Fibroblast of skin of right biceps (primary cell): ENCODE data around the gene OR7G3.

Experiments used
- DNase-seq: peaks from one replicate; pipeline ENCODE4 v3.0.0-alpha.2; 2013

OR7G3 gene

GRCh38 chr19:9086761-9087160 lies 40.0 kb downstream of the OR7G3 start, which contains the start of gene OR1M1:
TSS of gene OR1M1 (plus strand) at chr19:9087061. CDS start at chr19:9093245, 6,184 bp downstream.
- DNase-seq = no peak

GRCh38 chr19:9078651-9079050 lies 48.1 kb downstream of the OR7G3 start:
- no peak for DNase-seq

GRCh38 chr19:9076901-9077300 lies 49.8 kb downstream of the OR7G3 start:
- DNase-seq = no peak
